ENCODE data around the gene OCA2.

The OCA2 gene

DNA sequence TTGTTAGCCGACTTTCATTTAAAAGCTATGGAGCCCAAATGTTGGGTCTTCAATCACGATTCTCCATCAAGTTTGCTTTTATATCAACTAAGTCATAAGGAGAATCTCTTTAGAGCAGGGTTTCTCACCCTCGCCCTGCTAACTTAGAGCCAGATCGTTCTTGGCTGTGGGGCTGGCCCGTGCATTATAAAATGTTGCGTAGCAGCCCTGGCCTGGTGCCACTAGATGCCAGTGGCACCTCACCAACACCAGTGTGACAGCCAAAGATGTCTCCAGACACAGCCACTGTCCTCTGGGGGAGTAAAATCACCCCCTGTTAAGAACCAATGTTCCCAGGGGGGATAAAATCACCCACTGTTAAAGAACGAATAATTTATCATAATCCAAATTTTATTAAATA, 226.1 kb downstream of the OCA2 start:
- no peak for DNase-seq

DNA sequence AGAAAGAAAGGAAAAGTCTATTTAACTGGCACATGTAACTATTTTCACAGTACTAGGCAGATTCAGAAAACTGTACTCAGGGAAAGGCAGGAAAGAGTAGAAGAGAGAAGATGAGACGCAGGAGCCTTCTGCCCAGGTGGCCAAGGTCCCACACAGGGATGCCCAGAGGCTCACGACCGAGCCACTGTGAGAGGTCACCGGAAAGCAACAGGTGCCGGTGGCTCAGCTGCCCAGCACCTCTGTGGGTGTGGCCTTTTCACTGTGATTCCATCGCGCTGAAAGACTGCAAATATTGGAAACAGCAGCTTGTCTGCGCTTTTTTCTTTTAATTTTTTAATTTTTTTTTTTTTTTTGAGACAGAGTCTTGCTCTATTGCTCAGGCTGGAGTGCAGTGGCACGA, 226.8 kb downstream of the OCA2 start:
- DNase-seq: no peak

- DNase-seq: no peak
Measured at GRCh38 chr15:27871902-27872260, 227.2 kb downstream of the OCA2 start.

- no peak for DNase-seq
Measured at GRCh38 chr15:27871078-27871901, 227.8 kb downstream of the OCA2 start.

GRCh38 chr15:27870320-27870719, 228.8 kb downstream of the OCA2 start:
- DNase-seq: no peak

DNA sequence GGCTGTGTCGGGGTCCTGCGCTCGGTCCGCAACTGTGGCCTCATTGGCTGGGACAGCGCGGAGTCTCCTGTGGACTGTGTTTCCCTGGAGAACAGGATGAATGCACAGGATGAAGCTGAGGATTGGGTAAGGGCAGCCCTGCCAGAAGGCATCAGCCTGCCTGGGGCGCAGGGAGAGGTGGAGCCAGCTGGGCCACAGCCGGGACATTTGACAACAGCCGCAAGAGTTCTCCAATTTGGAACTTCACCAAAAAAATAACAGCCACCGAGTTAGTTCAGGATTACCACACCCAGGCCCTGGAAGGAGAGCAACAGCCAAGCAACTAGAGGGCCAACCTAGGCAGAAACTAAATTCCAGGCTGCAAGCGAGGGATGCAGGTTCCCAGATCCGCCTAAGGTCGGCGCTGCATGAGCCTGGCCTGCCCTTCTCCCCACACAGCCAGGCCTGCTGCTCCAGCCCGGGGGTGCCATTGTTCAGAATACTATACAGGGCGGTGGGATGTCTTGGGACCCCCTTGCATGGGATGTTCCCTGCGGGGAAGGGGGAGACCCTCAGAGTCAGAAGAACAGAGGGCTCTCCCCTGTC, 229.3 kb downstream of the OCA2 start:
- no peak for DNase-seq

DNA sequence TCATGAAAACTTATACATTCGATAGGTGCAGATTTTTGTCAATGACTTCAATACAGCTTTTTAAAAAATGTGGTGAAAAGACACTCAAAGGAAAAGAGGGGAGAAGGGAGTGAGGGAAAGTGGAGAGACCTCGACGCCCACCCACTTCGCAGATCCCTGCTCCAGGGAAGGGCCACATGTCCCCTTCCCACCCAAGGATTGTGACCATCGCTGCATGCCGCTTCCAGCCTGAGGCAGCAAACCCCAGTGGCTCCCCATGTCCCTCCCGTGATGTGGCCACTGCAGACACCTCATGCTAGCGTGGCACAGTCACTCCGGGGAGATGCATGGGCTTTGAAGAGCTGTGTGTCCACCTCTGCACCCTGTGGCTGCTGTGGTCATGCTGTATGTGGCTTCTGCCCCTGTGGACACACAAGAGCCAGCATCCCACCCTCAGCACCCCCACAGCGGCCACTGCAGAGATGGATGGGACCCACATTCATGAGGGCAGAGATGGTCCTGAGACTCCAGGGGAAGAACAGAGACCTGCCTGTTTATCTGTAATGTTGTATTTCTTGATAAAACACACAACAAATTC, 230.2 kb downstream of the OCA2 start:
- no peak for DNase-seq

DNA sequence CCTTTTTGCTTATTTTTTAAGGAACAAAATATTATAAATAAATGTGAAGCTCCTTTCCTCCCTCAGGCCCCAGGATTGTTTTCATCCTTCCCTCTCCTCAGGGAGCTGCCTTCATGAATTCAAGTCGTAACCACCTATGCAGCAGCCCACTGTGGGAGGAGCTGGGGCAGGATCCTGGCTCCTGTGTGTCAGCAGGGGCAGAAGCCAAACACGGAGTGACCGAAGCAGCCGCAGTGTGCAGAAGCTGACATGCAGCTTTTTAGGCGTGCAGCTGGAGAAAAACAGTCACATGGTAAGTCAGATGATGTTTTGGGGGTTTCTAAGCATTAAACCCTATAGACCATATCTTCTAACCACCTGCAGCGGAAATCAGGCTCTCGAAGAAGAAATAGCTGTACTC, 231.3 kb downstream of the OCA2 start:
- DNase-seq: no peak

DNA sequence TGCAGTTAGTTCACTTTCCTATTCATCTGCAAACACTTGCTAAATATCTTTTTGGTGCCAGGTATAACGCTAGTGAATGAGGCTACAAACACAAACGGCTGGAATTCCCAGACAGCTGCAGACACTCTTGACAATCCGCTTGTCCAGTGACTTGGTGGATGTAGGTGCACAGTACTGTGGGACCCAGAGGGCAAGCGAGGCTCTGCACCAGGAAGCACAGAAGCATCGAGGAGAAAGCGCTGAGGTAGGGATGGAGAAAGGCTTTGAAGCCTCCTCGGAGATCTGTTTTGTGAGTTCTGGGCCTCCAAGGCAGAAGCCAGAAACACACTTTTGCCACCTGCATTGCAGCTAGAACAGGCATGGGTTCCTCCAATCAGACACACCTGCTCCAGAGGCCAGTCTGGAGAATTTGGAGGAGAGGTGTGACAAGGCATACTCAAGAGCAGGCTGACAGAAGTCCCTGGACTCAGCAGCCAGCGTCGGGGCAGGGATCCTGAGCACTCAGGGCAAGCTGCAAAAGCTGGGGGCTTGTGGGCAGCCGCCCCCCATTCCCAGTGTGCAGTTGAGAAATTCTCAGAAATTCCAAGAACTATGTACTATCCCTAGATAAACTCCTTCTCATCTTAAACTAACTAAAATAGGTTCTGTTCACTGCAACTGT, 232.5 kb downstream of the OCA2 start:
- DNase-seq: no peak

- DNase-seq: no peak
Measured at GRCh38 chr15:27865926-27866325, 233.2 kb downstream of the OCA2 start.

- DNase-seq: no peak
Measured at GRCh38 chr15:27865323-27865922, 233.7 kb downstream of the OCA2 start.

- no peak for DNase-seq
Measured at GRCh38 chr15:27864719-27865118, 234.4 kb downstream of the OCA2 start.

- no peak for DNase-seq
Measured at GRCh38 chr15:27864086-27864485, 235.0 kb downstream of the OCA2 start.

DNA sequence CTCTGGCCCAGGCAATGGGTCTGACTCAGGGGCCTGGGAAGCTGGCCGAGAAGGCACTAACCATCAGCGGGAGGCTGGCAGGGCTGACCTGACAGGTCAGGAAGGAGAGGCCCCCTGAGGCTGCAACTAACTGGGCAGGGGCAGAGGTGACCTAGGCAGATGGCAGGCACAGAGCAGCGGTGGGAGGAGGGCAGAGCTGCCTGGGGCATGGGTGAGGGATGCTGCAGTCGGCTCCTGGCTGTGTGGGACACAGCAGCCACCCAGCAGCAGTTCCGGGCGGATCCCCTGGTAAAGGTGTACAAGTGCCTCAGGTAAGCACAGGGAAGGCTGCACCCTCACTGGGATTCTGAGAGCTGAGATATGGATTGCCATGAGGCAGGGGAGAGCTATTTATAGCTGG, 236.1 kb downstream of the OCA2 start:
- no peak for DNase-seq

GRCh38 chr15:27861171-27861570, 237.9 kb downstream of the OCA2 start:
- no peak for DNase-seq

DNA sequence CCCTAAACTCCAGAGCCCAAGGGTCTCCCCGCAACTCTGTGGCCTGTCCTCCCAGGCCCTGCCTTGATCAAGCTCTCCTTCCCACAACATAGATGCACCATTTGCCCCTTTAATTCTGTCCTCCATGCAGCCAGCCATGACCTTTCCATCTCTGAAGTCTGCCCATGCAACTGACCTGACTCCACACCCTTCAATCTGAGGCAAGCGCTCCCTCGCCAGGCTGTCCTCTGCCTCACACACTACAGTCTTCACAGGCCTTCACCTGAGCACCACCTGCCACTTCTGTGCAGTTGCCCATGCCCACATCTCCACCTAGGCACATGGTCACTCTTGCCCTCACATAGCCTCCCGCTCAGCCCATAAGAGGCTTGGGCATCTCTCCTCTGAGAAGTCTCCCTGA, 244.0 kb downstream of the OCA2 start:
- DNase-seq: no peak

GRCh38 chr15:27854601-27855000, 244.5 kb downstream of the OCA2 start:
- no peak for DNase-seq

DNA sequence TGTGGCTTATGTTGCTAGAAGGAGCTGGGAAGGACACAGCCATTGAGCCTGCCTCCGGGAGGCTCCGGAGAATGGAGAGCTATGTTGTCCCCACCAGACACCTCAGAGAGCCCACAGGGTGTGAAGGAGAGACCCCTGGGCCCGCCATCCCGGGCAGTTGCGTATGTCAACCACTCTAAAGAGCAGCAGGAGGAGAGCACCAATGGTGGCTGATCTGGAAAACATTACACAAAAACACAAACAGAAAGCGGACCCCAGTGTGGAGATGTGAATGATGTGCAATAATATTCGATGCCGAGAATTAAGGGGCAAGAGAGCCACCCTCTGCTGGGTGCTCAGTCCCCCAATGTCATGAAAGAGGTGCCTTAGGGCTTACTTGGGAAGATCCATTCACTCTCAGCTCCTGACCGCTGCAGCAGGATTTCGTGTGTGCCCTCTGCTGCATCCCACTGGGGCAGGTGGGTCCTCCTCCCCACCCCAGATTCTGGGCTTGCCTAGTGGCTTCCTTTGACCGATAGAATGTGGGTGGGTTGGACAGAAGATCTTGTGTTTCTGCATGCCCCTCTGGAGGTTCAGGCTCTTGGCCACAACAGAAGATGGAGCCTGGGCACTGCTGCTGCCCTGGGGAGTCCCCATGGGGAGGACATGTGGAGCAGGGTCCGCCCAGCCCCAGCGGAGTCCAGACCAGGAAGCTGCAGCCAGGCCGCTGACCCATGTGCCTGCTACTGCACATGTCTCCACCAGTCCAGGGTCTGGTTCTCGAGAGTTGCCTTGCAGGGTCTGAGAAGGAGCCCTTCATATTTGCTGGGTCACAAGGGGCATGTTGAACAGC, 245.3 kb downstream of the OCA2 start:
- no peak for DNase-seq

- DNase-seq: no peak
Measured at GRCh38 chr15:27851858-27852210, 247.3 kb downstream of the OCA2 start.

- no peak for DNase-seq
Measured at GRCh38 chr15:27850981-27851857, 247.9 kb downstream of the OCA2 start.
